ENCODE measurements around the gene LGR6. TPM values are rescaled to one million over a fixed set of nuclear protein-coding genes. Genes with fewer than 3 reads are reported as not detected.
"Not testable (repeated sequence)": the region's sequence is repeated elsewhere in the genome, so short reads cannot be mapped to it uniquely, and the experiment has no call there.

LGR6 gene
- total RNA-seq, 8 experiments from 2014 or later, result 0.13 to 1.0 (median 0.35) TPM

DNA sequence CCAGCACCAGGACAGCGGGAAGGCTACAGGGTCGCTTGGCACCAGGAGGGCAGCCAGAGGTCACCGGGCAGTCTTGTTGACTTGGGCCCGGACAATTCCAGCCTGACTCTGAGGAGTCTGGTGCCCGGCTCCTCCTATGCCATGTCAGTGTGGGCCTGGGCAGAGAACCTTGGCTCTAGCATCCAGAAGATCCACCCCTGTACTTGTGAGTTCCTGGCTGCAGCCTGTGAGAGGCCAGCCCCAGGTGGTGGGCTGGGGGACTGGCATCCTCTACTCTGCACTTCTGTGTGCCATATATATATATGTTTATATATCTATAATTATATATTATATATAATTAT lies 21.6 kb upstream of the LGR6 start:
- ATAC-seq (replicated peaks in 6 of 8), result peak in 2 of 8 experiments; percentile 6 to 7
- H3K4me3 ChIP-seq, result no peak overlapping the region
- no peaks in the 10 kb centered on the region for H3K4me1 ChIP-seq (replicated peaks in 1 of 2)
- WGBS, 10 experiments, result 93 to 100% (median 100%) methylated on average over 1 to 4 of the region's 5 CpGs; no CpG with 5 or more reads in 4 of the 10 experiments
- in situ Hi-C loops (cut with MboI; ENCODE audit: low pct_unique_long_range_greater_than_20kb in 2 of 9, low sequenced_read_pairs in 9 of 9, unreplicated experiment in 9 of 9), result loop anchor here in 1 of 9 experiments (10.0 kb wide), 1 partner anchor 143 kb away; no protein-coding TSS in a partner anchor
- H3K27ac ChIP-seq, result no peak overlapping the region

DNA sequence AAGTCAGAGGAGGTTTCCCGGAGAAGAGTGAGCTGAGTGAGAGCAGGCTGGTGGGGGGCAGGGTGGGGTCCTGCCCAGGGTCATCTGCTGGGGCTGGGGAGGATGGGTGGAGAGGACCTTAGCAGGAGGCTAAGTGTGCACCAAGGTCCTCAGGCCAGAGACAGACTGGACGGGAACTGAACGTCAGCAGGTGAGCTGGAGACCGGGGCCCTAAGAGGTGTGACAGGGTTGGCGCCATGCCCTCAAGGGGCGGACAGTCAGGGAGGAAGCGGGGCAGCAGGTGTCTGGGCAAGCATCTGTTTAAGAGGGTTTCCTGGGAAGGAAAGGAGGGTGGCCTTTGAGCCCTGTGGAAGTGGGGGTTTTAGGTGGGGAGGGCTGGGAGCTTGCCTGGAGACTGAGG lies 19.6 kb upstream of the LGR6 start:
- 60 to 81% methylated on average over 1 to 3 of the region's 7 CpGs; no CpG with 5 or more reads in 8 of the 10 experiments for WGBS, 10 experiments
- no peak overlapping the region for H3K27ac ChIP-seq
- no peaks in the 10 kb centered on the region for H3K4me1 ChIP-seq (replicated peaks in 1 of 2)
- ATAC-seq (replicated peaks in 6 of 8), result no peak
- in situ Hi-C loops (cut with MboI; ENCODE audit: low pct_unique_long_range_greater_than_20kb in 2 of 9, low sequenced_read_pairs in 9 of 9, unreplicated experiment in 9 of 9), result loop anchor here in 1 of 9 experiments (10.0 kb wide), 1 partner anchor 141 kb away; no protein-coding TSS in a partner anchor
- H3K4me3 ChIP-seq, result no peak overlapping the region

DNA sequence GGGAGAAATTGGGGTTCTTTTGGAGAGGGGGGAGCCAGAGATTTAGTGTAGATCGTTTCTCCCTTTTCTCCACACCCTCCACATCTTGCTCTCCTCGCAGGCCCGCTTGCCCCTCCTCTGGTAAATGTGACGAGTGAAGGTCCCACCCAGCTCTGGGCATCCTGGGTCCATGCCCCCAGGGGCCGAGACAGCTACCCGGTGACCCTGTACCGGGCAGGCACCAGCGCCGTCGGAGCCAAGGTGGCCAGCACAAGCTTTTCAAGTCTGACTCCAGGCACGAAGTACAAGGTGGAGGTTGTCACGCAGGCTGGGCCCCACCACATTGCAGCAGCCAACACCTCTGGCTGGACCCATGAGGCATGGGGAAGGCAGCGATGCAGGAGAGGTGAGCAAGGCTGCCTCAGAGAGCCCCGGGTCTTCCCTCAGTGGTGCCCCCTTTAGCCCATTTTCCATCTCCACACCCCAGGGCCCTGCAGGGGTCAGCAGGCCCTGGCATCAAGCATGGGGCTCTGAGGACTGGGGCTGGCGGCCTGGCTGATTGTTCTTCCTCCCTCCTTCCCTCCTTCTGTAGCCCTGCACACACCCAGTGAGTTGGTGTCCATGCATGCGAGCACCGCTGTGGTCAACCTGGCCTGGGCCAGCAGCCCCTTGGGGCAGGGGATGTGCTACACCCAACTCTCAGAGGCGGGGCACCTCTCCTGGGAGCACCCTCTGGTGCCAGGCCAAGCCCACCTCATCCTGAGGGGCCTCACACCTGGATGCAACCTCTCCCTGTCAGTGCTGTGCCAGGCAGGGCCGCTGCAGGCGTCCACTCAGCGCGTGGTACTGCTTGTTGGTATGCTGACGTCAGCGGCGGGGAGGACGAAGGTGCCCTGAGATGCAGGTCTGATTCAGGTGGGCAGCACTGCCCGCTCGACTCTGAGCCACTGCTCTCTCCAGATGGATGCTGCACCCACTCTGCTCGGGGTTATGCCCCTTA lies 16.4 kb upstream of the LGR6 start:
- WGBS, 10 experiments, result 77 to 100% (median 84%) methylated on average over 1 to 14 of the region's 29 CpGs; no CpG with 5 or more reads in 2 of the 10 experiments
- in situ Hi-C loops (cut with MboI; ENCODE audit: low pct_unique_long_range_greater_than_20kb in 2 of 9, low sequenced_read_pairs in 9 of 9, unreplicated experiment in 9 of 9), result loop anchor here in 4 of 9 experiments (10.0 to 25.0 kb wide), 3 partner anchors 135 to 535 kb away; partner anchors contain the start of gene SYT2 (in 1 of the 4)
- H3K4me1 ChIP-seq (replicated peaks in 1 of 2), result no peaks in the 10 kb centered on the region
- H3K4me3 ChIP-seq, result no peak overlapping the region
- H3K27ac ChIP-seq, result no peak overlapping the region
- ATAC-seq (replicated peaks in 6 of 8), result peak in 3 of 8 experiments; percentile 11 to 21 (median 12)

DNA sequence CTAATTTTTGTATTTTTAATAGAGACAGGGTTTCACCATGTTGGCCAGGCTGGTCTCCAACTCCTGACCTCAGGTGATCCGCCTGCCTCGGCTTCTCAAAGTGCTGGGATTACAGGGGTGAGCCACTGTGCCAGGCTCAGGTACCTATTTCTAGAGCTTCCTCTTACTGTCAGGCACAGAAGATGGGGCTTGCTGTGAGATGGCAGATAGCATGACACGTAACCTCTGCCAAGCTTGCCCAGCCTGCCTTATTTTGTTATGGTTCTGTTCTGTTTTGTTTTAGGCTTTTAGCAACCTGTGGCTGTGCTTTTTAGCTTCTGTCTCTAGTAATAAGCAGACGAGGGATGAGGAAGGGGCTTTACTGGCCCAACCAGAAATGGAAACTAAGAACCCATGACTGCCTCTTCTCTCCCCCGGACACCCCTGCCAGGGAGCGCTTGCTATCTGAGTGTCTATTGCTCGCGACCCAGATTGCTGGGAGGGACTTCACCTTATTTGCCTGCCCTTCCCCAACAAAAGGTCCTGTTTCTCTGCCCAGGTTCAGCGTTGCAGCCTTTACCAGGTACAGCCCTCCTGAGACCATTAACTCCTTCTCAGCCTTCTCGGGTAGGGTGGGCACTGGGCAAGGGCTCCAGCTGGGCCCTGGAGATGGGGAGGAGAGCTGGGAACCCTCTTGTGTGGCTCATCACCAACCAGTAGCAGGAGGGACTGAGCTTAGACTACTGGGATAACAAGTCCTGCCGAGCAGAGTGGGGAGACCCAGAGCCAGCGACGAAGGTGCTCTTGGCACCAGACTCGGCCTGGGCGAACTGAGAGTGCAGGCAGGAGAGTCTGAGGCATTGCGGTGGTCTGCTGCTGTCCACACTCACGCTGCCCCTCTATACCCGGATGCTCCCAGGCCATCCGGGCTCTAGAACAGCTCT lies 13.5 kb upstream of the LGR6 start:
- WGBS, 10 experiments, result 0 to 83% (median 76%) methylated on average over 1 to 17 of the region's 19 CpGs; no CpG with 5 or more reads in 1 of the 10 experiments
- ATAC-seq (replicated peaks in 6 of 8), result no peak
- Histone ChIP-seq H3K4me3 (no peak overlapping the region), H3K4me1 (replicated peaks in 1 of 2) (peaks cover 0 to 4% of the 10 kb centered on the region in 2 donors), H3K27ac (no peak overlapping the region)
- in situ Hi-C loops (cut with MboI; ENCODE audit: low pct_unique_long_range_greater_than_20kb in 2 of 9, low sequenced_read_pairs in 9 of 9, unreplicated experiment in 9 of 9), result loop anchor here in 8 of 9 experiments (10.0 to 25.0 kb wide), 3 partner anchors 132 to 532 kb away; partner anchors contain the start of gene SYT2 (in 1 of the 8)

DNA sequence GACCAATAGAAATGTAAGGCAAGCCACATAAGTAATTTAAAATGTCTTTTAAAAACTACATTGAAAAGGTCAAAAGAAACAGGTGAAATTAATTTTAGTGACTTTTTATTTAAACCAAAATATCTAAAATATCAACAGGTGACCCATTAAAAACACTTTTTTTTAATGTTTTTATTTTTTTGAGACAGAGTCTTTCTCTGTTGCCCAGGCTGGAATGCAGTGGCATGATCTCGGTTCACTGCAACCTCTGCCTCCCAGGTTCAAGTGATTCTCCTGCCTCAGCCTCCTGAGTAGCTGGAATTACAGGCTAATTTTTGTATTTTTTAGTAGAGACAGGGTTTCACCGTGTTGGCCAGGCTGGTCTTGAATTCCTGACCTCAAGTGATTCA lies 12.9 kb upstream of the LGR6 start:
- H3K4me3 ChIP-seq; ATAC-seq (replicated peaks in 6 of 8); H3K27ac ChIP-seq; H3K4me1 ChIP-seq (replicated peaks in 1 of 2): not testable (repeated sequence)
- 20 to 100% (median 60%) methylated on average over 1 to 2 of the region's 2 CpGs; no CpG with 5 or more reads in 1 of the 10 experiments for WGBS, 10 experiments
- in situ Hi-C loops (cut with MboI; ENCODE audit: low pct_unique_long_range_greater_than_20kb in 2 of 9, low sequenced_read_pairs in 9 of 9, unreplicated experiment in 9 of 9), result loop anchor here in 7 of 9 experiments (10.0 to 25.0 kb wide), 3 partner anchors 132 to 532 kb away; partner anchors contain the start of gene SYT2 (in 1 of the 7)

DNA sequence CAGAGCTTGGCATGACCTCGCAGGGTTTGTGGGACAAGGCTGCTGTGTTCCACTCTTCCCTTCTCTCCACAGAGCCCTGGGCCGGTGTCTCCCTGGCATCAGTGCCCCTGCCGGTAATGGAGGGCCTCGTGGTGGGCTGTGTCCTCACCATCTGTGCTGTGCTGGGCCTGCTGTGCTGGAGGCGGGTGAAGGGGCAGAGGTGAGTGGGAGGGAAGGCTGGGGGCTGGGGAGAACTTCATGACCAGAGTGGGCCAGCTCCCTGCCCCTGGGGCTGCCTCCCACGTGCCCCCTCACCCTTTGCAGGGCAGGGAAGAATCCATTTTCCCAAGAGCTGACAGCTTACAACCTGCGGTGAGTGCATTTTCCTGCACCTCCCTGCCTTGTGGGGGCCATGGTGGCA lies 12.0 kb upstream of the LGR6 start:
- 40 to 80% methylated on average over 1 to 4 of the region's 7 CpGs; no CpG with 5 or more reads in 8 of the 10 experiments for WGBS, 10 experiments
- Histone ChIP-seq H3K4me1 (replicated peaks in 1 of 2) (peaks cover 0 to 4% of the 10 kb centered on the region in 2 donors), H3K27ac (no peak overlapping the region), H3K4me3 (no peak overlapping the region)
- ATAC-seq (replicated peaks in 6 of 8), result no peak
- in situ Hi-C loops (cut with MboI; ENCODE audit: low pct_unique_long_range_greater_than_20kb in 2 of 9, low sequenced_read_pairs in 9 of 9, unreplicated experiment in 9 of 9), result loop anchor here in 7 of 9 experiments (10.0 to 25.0 kb wide), 3 partner anchors 131 to 531 kb away; partner anchors contain the start of gene SYT2 (in 1 of the 7)

DNA sequence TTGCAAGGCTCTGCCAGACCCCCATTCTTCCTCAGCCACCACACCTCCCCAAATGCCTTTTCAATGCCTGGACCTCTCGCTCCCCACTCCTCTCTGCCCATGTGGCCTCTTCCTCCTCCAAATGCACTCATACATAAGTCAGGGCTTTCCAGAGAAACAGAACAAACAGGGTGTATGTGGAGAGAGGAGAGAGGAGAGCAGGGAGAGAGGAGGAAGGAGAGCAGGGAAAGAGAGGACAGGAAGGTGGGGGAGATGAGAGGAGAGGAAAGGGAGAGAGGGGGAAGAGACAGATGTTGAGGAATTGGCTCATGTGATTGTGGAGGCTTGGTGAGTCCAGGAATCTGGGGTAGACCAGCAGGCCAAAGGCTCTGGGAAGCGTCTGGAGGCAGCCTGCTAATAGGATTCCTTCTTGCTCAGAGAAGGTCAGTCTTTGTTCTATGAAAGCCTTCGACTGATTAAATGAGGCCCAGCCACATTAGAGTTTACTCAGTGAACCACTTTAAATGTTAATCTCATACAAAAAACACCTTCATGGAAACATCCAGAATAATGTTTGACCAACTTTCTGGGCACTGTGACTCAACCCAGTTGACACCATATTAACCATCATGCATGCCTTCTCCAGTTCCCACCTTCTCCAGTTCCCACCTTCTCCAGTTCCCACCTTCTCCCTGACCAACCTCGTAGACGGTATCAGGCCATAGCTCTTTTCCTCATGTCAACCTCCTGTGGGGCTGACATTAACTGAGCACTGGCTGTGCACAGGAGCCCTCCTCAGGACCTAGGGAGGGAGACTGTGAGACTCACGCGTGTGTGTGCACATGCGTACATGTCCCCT lies 11.3 kb upstream of the LGR6 start:
- in situ Hi-C loops (cut with MboI; ENCODE audit: low pct_unique_long_range_greater_than_20kb in 2 of 9, low sequenced_read_pairs in 9 of 9, unreplicated experiment in 9 of 9), result loop anchor here in 7 of 9 experiments (10.0 to 25.0 kb wide), 3 partner anchors 130 to 530 kb away; partner anchors contain the start of gene SYT2 (in 1 of the 7)
- no peak overlapping the region for H3K27ac ChIP-seq
- WGBS, 10 experiments, result 34 to 93% (median 72%) methylated on average over 2 to 7 of the region's 8 CpGs; no CpG with 5 or more reads in 2 of the 10 experiments

GRCh38 chr1:202184750-202185460 lies 8.7 kb upstream of the LGR6 start:
- in situ Hi-C loops (cut with MboI; ENCODE audit: low pct_unique_long_range_greater_than_20kb in 2 of 9, low sequenced_read_pairs in 9 of 9, unreplicated experiment in 9 of 9), result loop anchor here in 7 of 9 experiments (5.0 to 25.0 kb wide), 4 partner anchors 127 to 527 kb away; partner anchors contain the start of gene SYT2 (in 1 of the 7)
- Histone ChIP-seq H3K4me1 (replicated peaks in 1 of 2) (peaks cover 0 to 11% of the 10 kb centered on the region in 2 donors), H3K27ac (no peak overlapping the region), H3K4me3 (no peak overlapping the region)
- WGBS, 10 experiments, result 0 to 76% (median 37%) methylated on average over 1 to 11 of the region's 19 CpGs; no CpG with 5 or more reads in 6 of the 10 experiments
- ATAC-seq (replicated peaks in 6 of 8), result peak; percentile 86 to 95 (median 89)

More for the DNA sequence above, 11.3 kb upstream of the LGR6 start:
- no peak for ATAC-seq (replicated peaks in 6 of 8)
- Histone ChIP-seq H3K4me3 (no peak overlapping the region), H3K4me1 (replicated peaks in 1 of 2) (peaks cover 0 to 4% of the 10 kb centered on the region in 2 donors)

GRCh38 chr1:202186327-202186726 lies 7.3 kb upstream of the LGR6 start:
- no peak overlapping the region for H3K4me3 ChIP-seq
- peaks cover 0 to 11% of the 10 kb centered on the region in 2 donors for H3K4me1 ChIP-seq (replicated peaks in 1 of 2)
- in situ Hi-C loops (cut with MboI; ENCODE audit: low pct_unique_long_range_greater_than_20kb in 2 of 9, low sequenced_read_pairs in 9 of 9, unreplicated experiment in 9 of 9), result loop anchor here in 7 of 9 experiments (5.0 to 25.0 kb wide), 4 partner anchors 126 to 526 kb away; partner anchors contain the start of gene SYT2 (in 1 of the 7)
- ATAC-seq (replicated peaks in 6 of 8), result no peak
- WGBS, 10 experiments, result 27 to 90% (median 54%) methylated on average over 1 to 2 of the region's 7 CpGs; no CpG with 5 or more reads in 6 of the 10 experiments
- H3K27ac ChIP-seq, result no peak overlapping the region

DNA sequence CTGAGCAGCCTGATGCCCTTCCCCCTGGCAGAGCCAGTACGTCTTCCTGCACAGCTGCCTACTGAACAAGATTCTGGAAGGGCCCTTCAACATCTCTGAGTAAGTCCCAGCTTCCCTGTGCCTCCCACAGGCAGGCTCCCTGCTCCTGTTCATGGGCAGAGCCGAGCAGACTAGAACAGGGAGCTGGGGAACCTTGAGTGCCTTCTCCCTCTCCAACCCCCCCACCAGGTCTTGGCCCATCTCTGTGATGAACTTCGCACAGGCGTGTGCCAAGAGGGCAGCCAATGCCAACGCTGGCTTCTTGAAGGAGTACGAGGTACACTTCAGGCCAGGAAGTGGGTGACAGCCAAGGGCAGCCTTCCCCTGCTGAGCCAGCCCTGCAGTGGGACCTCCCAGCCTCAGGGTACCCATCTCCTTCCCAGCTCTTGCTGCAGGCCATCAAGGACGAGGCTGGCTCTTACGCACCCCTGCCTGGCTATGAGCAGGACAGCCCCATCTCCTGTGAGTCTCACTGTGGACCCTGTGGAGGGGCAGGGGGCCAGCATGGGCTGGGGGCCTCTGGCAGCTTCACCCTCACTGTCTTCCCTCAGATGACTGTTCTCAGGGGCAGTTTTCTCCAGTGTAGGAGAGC lies 6.4 kb upstream of the LGR6 start:
- no peak overlapping the region for H3K4me3 ChIP-seq
- no peak for ATAC-seq (replicated peaks in 6 of 8)
- WGBS, 10 experiments, result 0 to 90% (median 76%) methylated on average over 1 to 3 of the region's 8 CpGs; no CpG with 5 or more reads in 4 of the 10 experiments
- H3K27ac ChIP-seq, result no peak overlapping the region
- H3K4me1 ChIP-seq (replicated peaks in 1 of 2), result peaks cover 0 to 11% of the 10 kb centered on the region in 2 donors
- in situ Hi-C loops (cut with MboI; ENCODE audit: low pct_unique_long_range_greater_than_20kb in 2 of 9, low sequenced_read_pairs in 9 of 9, unreplicated experiment in 9 of 9), result loop anchor here in 7 of 9 experiments (5.0 to 25.0 kb wide), 4 partner anchors 125 to 525 kb away; partner anchors contain the start of gene SYT2 (in 1 of the 7)
